H9 (cell line): Measurements from ENCODE around the gene FAM43A. TPM values are rescaled to one million over a fixed set of nuclear protein-coding genes. Genes with fewer than 3 reads are reported as not detected.

Experiments used
- DNase-seq: peaks from one replicate; pipeline ENCODE4 v3.0.0-alpha.2; 2017
- H2AFZ ChIP-seq: one replicate; pipeline ENCODE4 v1.6.1; 2013; ENCODE audit warnings: mild to moderate bottlenecking, low read length, control low read depth, moderate library complexity
- H2AK5ac ChIP-seq: 2 replicates; pipeline ENCODE4 v1.6.1; 2013; ENCODE audit warnings: low read length, control low read depth, mixed read lengths; ENCODE audit not compliant: insufficient read length
- H2BK120ac ChIP-seq: one replicate; pipeline ENCODE4 v1.6.1; 2013; ENCODE audit warnings: low read depth, mild to moderate bottlenecking, low read length, control low read depth, inconsistent platforms; ENCODE audit not compliant: poor library complexity, severe bottlenecking
- H2BK12ac ChIP-seq: 2 replicates; pipeline ENCODE4 v1.6.1; 2013; ENCODE audit warnings: low read length, control low read depth, mixed read lengths, low read depth; ENCODE audit not compliant: insufficient read length
- H2BK15ac ChIP-seq: 2 replicates; pipeline ENCODE4 v1.6.1; 2013; ENCODE audit warnings: low read depth, low read length, control low read depth
- H2BK20ac ChIP-seq: one replicate; pipeline ENCODE4 v1.6.1; 2013; ENCODE audit warnings: low read depth, mild to moderate bottlenecking, low read length, control low read depth, inconsistent platforms; ENCODE audit not compliant: poor library complexity, severe bottlenecking
- H2BK5ac ChIP-seq: 2 replicates; pipeline ENCODE4 v1.6.1; 2013; ENCODE audit warnings: low read length, control low read depth, mixed read lengths; ENCODE audit not compliant: insufficient read length
- H3K14ac ChIP-seq: 2 replicates; pipeline ENCODE4 v1.6.1; 2013; ENCODE audit warnings: low read length, control low read depth; ENCODE audit not compliant: insufficient read depth
- H3K18ac ChIP-seq: 2 replicates; pipeline ENCODE4 v1.6.1; 2013; ENCODE audit warnings: low read depth, mild to moderate bottlenecking, mixed read lengths, low read length, control low read depth; ENCODE audit not compliant: insufficient read length
- H3K23ac ChIP-seq: 2 replicates; pipeline ENCODE4 v1.6.1; 2013; ENCODE audit warnings: low read length, control low read depth, mixed read lengths, low read depth; ENCODE audit not compliant: insufficient read length
- H3K23me2 ChIP-seq: 2 replicates; pipeline ENCODE4 v1.6.1; 2013; ENCODE audit warnings: low read depth, mild to moderate bottlenecking, mixed read lengths, low read length, control low read depth; ENCODE audit not compliant: insufficient read length, poor library complexity, severe bottlenecking
- H3K27ac ChIP-seq: 2 replicates; pipeline ENCODE4 v1.5.1; 2013; ENCODE audit warnings: low read length, control low read depth, mixed read lengths, low read depth; ENCODE audit not compliant: insufficient read length
- H3K27me3 ChIP-seq: 2 replicates; pipeline ENCODE4 v1.6.1; 2013; ENCODE audit warnings: low read length, control low read depth, inconsistent platforms; ENCODE audit not compliant: insufficient read depth
- H3K4ac ChIP-seq: 2 replicates; pipeline ENCODE4 v1.6.1; 2013; ENCODE audit warnings: low read depth, mild to moderate bottlenecking, control low read depth, inconsistent platforms, low read length, moderate library complexity
- H3K4me1 ChIP-seq: 2 replicates; pipeline ENCODE4 v1.6.1; 2013; ENCODE audit warnings: low read length, control low read depth, inconsistent platforms; ENCODE audit not compliant: insufficient read depth
- H3K4me2 ChIP-seq: 2 replicates; pipeline ENCODE4 v1.6.1; 2013; ENCODE audit warnings: low read length, control low read depth, mixed read lengths; ENCODE audit not compliant: insufficient read length, insufficient read depth
- H3K56ac ChIP-seq: 2 replicates; pipeline ENCODE4 v1.6.1; 2013; ENCODE audit warnings: low read depth, mild to moderate bottlenecking, mixed read lengths, low read length, control low read depth; ENCODE audit not compliant: insufficient read length
- H3K79me1 ChIP-seq: 2 replicates; pipeline ENCODE4 v1.6.1; 2013; ENCODE audit warnings: low read depth, mild to moderate bottlenecking, moderate library complexity, low read length, control low read depth, inconsistent platforms; ENCODE audit not compliant: insufficient read depth, poor library complexity, severe bottlenecking
- H3K79me2 ChIP-seq: 2 replicates; pipeline ENCODE4 v1.6.1; 2013; ENCODE audit warnings: low read length, control low read depth, inconsistent platforms; ENCODE audit not compliant: insufficient read depth
- H3K9ac ChIP-seq: 2 replicates; pipeline ENCODE4 v1.6.1; 2013; ENCODE audit warnings: low read length, control low read depth, mixed read lengths; ENCODE audit not compliant: insufficient read length; ENCODE audit errors: extremely low read depth
- H3K9me3 ChIP-seq: one replicate; pipeline ENCODE4 v1.6.1; 2013; ENCODE audit warnings: low read depth, low read length, inconsistent platforms; ENCODE audit not compliant: control insufficient read depth
- H3T11ph ChIP-seq: one replicate; pipeline ENCODE4 v1.6.1; 2013; ENCODE audit warnings: mild to moderate bottlenecking, low read length, control low read depth, inconsistent platforms
- H4K20me1 ChIP-seq: one replicate; pipeline ENCODE4 v1.6.1; 2013; ENCODE audit not compliant: control insufficient read depth, insufficient read length, insufficient read depth
- H4K5ac ChIP-seq: 2 replicates; pipeline ENCODE4 v1.6.1; 2013; ENCODE audit warnings: low read depth, mild to moderate bottlenecking, mixed read lengths, low read length, control low read depth; ENCODE audit not compliant: insufficient read length
- H4K8ac ChIP-seq: replicated peaks from 2 replicates; pipeline ENCODE4 v1.6.1; 2013; ENCODE audit warnings: low read length, control low read depth, mixed read lengths, low read depth; ENCODE audit not compliant: insufficient read length
- H4K91ac ChIP-seq: 2 replicates; pipeline ENCODE4 v1.6.1; 2013; ENCODE audit warnings: low read depth, mild to moderate bottlenecking, moderate library complexity, mixed read lengths, low read length, control low read depth; ENCODE audit not compliant: insufficient read length
- H3K27ac Mint-ChIP-seq, 3 experiments: 2 replicates in 2 of 3; 3 replicates in 1 of 3; pipeline ENCODE4 v1.8.0; 2020 to 2021; ENCODE audit warnings: mixed read lengths in 3 of 3, mild to moderate bottlenecking in 1 of 3, moderate library complexity in 1 of 3
- H3K27me3 Mint-ChIP-seq: 2 replicates; pipeline ENCODE4 v1.8.0; 2021; ENCODE audit warnings: low read depth, mild to moderate bottlenecking, moderate library complexity, mixed read lengths
- H3K36me3 Mint-ChIP-seq, 3 experiments: 2 replicates in 2 of 3; 3 replicates in 1 of 3; pipeline ENCODE4 v1.8.0; 2020 to 2021; ENCODE audit warnings: low read depth in 3 of 3, mixed read lengths in 3 of 3; ENCODE audit not compliant: insufficient read depth in 1 of 3
- H3K4me1 Mint-ChIP-seq, 2 experiments: 2 replicates each; pipeline ENCODE4 v1.8.0; 2020; ENCODE audit warnings: mixed read lengths in 2 of 2
- H3K4me3 Mint-ChIP-seq, 2 experiments: 2 replicates in 1 of 2; 3 replicates in 1 of 2; pipeline ENCODE4 v1.8.0; 2020 to 2021; ENCODE audit warnings: mild to moderate bottlenecking in 2 of 2, mixed read lengths in 2 of 2, moderate library complexity in 1 of 2
- H3K9me3 Mint-ChIP-seq, 2 experiments: 2 replicates in 1 of 2; 3 replicates in 1 of 2; pipeline ENCODE4 v1.8.0; 2020; ENCODE audit warnings: mild to moderate bottlenecking in 2 of 2, mixed read lengths in 2 of 2, moderate library complexity in 1 of 2
- WGBS: extraction: QIAGEN DNeasy Blood & Tissue Kit; methylation state at CpG from one replicate; pipeline ENCODE4 v1.1.7; 2013; ENCODE audit warnings: missing lambda C conversion rate, low lambda C conversion rate, mixed read lengths; ENCODE audit not compliant: insufficient read length; ENCODE audit errors: extremely low coverage; 5-methylcytosine and 5-hydroxymethylcytosine counted together
- total RNA-seq: library from RNA; stranded (reverse); gene quantifications from 2 replicates; pipeline ENCODE4 v1.2.1, GENCODE V29; 2021
- TF ChIP-seq, protein P1 (sequence below): fragments of 200-600 bp; sonication (generic); conservative IDR thresholded peaks from 3 replicates; pipeline ENCODE4 v1.8.0; 2021; ENCODE audit warnings: antibody characterized with exemption, mild to moderate bottlenecking

FAM43A gene
- total RNA-seq, 1 experiment from 2014 or later = 2.7 TPM

DNA sequence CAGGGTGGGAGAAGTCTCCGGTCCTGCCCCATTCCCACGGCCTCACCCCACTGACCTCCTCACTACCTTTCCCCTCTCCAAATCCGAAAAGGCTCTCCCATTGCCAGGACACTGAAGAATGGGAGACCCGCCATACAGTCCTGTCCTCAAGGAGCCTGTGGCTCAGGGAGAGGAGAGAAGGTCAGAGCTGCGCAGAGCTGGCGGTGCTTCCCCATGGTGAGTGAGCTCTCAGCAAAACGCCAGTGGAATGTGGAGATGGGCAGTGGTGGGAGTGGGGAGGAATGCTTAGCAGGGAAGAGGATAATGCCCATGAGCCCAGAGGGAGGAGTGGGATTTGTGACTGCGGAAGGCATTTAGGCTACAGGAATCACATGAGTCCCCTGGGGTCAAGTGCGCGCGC, 20.1 kb downstream of the FAM43A start:
- no peak overlapping the region for H3K4me3 Mint-ChIP-seq

More for the DNA sequence above, 20.1 kb downstream of the FAM43A start:
- Histone ChIP-seq H3K4ac (no peak overlapping the region), H3T11ph (no peak overlapping the region), H3K14ac (no peak overlapping the region), H2BK15ac (no peak overlapping the region), H3K79me1 (no peaks in the 10 kb centered on the region), H2AK5ac (no peak overlapping the region), H3K4me1 (peaks cover 6% of the 10 kb centered on the region), H3K23ac (no peak overlapping the region), H3K23me2 (no peaks in the 10 kb centered on the region), H2BK120ac (no peak overlapping the region), H3K18ac (no peak overlapping the region), H3K27ac (no peak overlapping the region), H4K8ac (no peak overlapping the region), H4K91ac (no peak overlapping the region), H2BK5ac (no peak overlapping the region), H4K20me1 (no peaks in the 10 kb centered on the region), H2AFZ (no peak overlapping the region), H3K56ac (no peak overlapping the region), H3K4me2 (no peak overlapping the region), H2BK20ac (no peak overlapping the region), H3K9me3 (no peaks in the 10 kb centered on the region), H2BK12ac (no peak overlapping the region), H3K9ac (no peak overlapping the region), H4K5ac (no peak overlapping the region), H3K27me3 (no peaks in the 10 kb centered on the region), H3K79me2 (no peaks in the 10 kb centered on the region)
- DNase-seq = no peak
- H3K9me3 Mint-ChIP-seq = no peaks in the 10 kb centered on the region; a peak in 1 of 5 replicates
- H3K27ac Mint-ChIP-seq = peak overlapping the region; percentile 17 to 29 (median 22); a peak in 5 of 7 replicates
- H3K4me1 Mint-ChIP-seq = peaks cover 15 to 24% of the 10 kb centered on the region in 2 experiments
- H3K27me3 Mint-ChIP-seq = peaks cover 6% of the 10 kb centered on the region
- no peaks in the 10 kb centered on the region for H3K36me3 Mint-ChIP-seq
- TF ChIP-seq, protein P1, sequence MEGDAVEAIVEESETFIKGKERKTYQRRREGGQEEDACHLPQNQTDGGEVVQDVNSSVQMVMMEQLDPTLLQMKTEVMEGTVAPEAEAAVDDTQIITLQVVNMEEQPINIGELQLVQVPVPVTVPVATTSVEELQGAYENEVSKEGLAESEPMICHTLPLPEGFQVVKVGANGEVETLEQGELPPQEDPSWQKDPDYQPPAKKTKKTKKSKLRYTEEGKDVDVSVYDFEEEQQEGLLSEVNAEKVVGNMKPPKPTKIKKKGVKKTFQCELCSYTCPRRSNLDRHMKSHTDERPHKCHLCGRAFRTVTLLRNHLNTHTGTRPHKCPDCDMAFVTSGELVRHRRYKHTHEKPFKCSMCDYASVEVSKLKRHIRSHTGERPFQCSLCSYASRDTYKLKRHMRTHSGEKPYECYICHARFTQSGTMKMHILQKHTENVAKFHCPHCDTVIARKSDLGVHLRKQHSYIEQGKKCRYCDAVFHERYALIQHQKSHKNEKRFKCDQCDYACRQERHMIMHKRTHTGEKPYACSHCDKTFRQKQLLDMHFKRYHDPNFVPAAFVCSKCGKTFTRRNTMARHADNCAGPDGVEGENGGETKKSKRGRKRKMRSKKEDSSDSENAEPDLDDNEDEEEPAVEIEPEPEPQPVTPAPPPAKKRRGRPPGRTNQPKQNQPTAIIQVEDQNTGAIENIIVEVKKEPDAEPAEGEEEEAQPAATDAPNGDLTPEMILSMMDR = no peak
- WGBS = no CpG with 5 or more reads among the region's 11 CpGs
